ENCODE measurements around the gene NQO2.

NQO2 gene

DNA sequence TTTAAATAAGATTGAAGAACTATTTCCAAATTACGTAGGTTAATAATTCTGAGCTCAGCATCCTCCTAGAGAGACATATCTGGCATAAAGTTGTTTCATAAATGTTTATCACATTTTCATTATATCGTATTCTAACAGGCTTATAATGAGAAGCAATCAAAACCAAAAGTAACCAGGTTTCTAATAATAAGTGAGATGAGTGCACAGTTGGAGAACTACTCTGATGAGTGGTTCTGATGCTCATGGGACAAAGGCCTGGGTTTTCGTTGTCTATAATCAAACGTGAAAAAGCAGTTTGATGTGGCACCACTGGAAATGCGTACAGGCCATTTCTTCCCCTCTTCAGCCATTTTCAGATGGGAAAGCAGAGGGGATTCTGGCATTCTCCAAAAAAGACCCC is 23.6 kb upstream of the NQO2 start:
- TF ChIP-seq, protein P1, sequence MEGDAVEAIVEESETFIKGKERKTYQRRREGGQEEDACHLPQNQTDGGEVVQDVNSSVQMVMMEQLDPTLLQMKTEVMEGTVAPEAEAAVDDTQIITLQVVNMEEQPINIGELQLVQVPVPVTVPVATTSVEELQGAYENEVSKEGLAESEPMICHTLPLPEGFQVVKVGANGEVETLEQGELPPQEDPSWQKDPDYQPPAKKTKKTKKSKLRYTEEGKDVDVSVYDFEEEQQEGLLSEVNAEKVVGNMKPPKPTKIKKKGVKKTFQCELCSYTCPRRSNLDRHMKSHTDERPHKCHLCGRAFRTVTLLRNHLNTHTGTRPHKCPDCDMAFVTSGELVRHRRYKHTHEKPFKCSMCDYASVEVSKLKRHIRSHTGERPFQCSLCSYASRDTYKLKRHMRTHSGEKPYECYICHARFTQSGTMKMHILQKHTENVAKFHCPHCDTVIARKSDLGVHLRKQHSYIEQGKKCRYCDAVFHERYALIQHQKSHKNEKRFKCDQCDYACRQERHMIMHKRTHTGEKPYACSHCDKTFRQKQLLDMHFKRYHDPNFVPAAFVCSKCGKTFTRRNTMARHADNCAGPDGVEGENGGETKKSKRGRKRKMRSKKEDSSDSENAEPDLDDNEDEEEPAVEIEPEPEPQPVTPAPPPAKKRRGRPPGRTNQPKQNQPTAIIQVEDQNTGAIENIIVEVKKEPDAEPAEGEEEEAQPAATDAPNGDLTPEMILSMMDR (IDR thresholded peaks at IDR 0.05) = no peak
- H3K4me1 ChIP-seq (ENCODE audit: control insufficient read depth in 1 of 2, insufficient read depth in 1 of 2, low read depth in 1 of 2, low read length in 1 of 2) = peaks cover 10 to 18% of the 10 kb centered on the region in 2 experiments
- H3K4me3 ChIP-seq (ENCODE audit: low read depth in 1 of 2, low read length in 1 of 2) = no peak overlapping the region
- H3K9me3 ChIP-seq = no peaks in the 10 kb centered on the region
- no peaks in the 10 kb centered on the region for H3K36me3 ChIP-seq
- H3K27ac ChIP-seq = no peak overlapping the region
- H3K27me3 ChIP-seq = no peaks in the 10 kb centered on the region

- no peak overlapping the region for H3K4me3 ChIP-seq (ENCODE audit: low read depth in 1 of 2, low read length in 1 of 2)
- no peak overlapping the region for H3K27ac ChIP-seq
- H3K4me1 ChIP-seq (ENCODE audit: control insufficient read depth in 1 of 2, insufficient read depth in 1 of 2, low read depth in 1 of 2, low read length in 1 of 2) = peaks cover 16 to 22% of the 10 kb centered on the region in 2 experiments
- TF ChIP-seq, protein P1 (IDR thresholded peaks at IDR 0.05) = no peak
- no peaks in the 10 kb centered on the region for H3K36me3 ChIP-seq
- no peaks in the 10 kb centered on the region for H3K27me3 ChIP-seq
- H3K9me3 ChIP-seq = no peaks in the 10 kb centered on the region
Measured at GRCh38 chr6:2976571-2977085, 23.1 kb upstream of the NQO2 start.

- no peaks in the 10 kb centered on the region for H3K36me3 ChIP-seq
- H3K27ac ChIP-seq = no peak overlapping the region
- H3K9me3 ChIP-seq = no peaks in the 10 kb centered on the region
- H3K27me3 ChIP-seq = no peaks in the 10 kb centered on the region
- H3K4me1 ChIP-seq (ENCODE audit: control insufficient read depth in 1 of 2, insufficient read depth in 1 of 2, low read depth in 1 of 2, low read length in 1 of 2) = peaks cover 23 to 24% of the 10 kb centered on the region in 2 experiments
- TF ChIP-seq, protein P1 (IDR thresholded peaks at IDR 0.05) = no peak
- no peak overlapping the region for H3K4me3 ChIP-seq (ENCODE audit: low read depth in 1 of 2, low read length in 1 of 2)
Measured at GRCh38 chr6:2977290-2977689, 22.4 kb upstream of the NQO2 start.

GRCh38 chr6:2977799-2978590 is 21.7 kb upstream of the NQO2 start:
- TF ChIP-seq, protein P1 (IDR thresholded peaks at IDR 0.05) = no peak
- peaks cover 30% of the 10 kb centered on the region in 2 experiments for H3K4me1 ChIP-seq (ENCODE audit: control insufficient read depth in 1 of 2, insufficient read depth in 1 of 2, low read depth in 1 of 2, low read length in 1 of 2)
- H3K27ac ChIP-seq = no peak overlapping the region
- no peaks in the 10 kb centered on the region for H3K36me3 ChIP-seq
- H3K27me3 ChIP-seq = no peaks in the 10 kb centered on the region
- H3K4me3 ChIP-seq (ENCODE audit: low read depth in 1 of 2, low read length in 1 of 2) = no peak overlapping the region
- no peaks in the 10 kb centered on the region for H3K9me3 ChIP-seq

- Histone ChIP-seq H3K4me3 (ENCODE audit: low read depth in 1 of 2, low read length in 1 of 2) (no peak overlapping the region), H3K4me1 (ENCODE audit: control insufficient read depth in 1 of 2, insufficient read depth in 1 of 2, low read depth in 1 of 2, low read length in 1 of 2) (peaks cover 30 to 32% of the 10 kb centered on the region in 2 experiments), H3K9me3 (no peaks in the 10 kb centered on the region), H3K36me3 (no peaks in the 10 kb centered on the region), H3K27me3 (no peaks in the 10 kb centered on the region), H3K27ac (no peak overlapping the region)
- TF ChIP-seq, protein P1 (IDR thresholded peaks at IDR 0.05) = no peak
Measured at GRCh38 chr6:2978923-2979322, 20.8 kb upstream of the NQO2 start.
